ENCODE results near the gene ZNF236.

ZNF236 gene

DNA sequence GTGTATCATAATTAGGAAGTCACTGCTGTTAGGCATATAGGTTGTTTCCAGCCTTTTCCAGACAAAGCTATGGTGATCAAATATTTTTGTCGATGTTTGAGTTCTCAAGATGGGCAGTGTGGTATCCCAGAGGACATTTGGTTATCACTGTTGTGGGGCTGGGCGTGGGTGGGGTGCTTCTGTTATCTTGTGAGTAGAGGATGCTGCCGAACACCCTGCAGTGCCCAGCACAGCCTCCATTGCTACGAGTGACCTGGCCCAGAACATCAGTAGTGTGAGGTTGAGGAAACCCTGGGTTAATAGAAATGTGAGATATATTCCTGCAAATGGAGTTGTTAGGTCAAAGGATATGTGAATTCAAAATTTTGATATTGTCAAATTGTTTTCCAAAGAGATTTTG lies 33.2 kb downstream of the ZNF236 start:
- DNase-seq (ENCODE audit: extremely low read depth in 1 of 2, low read depth in 1 of 2): no peak

DNA sequence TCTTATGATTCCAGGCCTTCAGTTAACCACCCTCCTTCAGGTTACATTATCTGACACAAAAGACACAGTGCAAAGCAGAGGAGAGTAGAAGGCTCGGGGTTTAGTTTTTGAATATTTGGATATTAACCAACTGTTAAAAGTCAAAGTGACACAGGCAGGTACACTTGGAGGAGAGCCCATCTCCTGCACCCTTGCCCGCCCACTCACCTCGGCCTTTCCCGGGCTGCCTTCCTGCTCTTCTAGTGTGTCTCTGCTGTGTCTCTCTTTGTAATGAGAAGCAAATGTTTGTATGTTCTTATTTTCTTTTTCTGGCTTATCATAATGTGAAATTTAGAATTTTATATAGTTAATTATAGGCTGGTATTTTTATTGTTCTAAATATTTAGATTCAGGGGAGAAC lies 35.1 kb downstream of the ZNF236 start:
- DNase-seq (ENCODE audit: extremely low read depth in 1 of 2, low read depth in 1 of 2): no peak

DNA sequence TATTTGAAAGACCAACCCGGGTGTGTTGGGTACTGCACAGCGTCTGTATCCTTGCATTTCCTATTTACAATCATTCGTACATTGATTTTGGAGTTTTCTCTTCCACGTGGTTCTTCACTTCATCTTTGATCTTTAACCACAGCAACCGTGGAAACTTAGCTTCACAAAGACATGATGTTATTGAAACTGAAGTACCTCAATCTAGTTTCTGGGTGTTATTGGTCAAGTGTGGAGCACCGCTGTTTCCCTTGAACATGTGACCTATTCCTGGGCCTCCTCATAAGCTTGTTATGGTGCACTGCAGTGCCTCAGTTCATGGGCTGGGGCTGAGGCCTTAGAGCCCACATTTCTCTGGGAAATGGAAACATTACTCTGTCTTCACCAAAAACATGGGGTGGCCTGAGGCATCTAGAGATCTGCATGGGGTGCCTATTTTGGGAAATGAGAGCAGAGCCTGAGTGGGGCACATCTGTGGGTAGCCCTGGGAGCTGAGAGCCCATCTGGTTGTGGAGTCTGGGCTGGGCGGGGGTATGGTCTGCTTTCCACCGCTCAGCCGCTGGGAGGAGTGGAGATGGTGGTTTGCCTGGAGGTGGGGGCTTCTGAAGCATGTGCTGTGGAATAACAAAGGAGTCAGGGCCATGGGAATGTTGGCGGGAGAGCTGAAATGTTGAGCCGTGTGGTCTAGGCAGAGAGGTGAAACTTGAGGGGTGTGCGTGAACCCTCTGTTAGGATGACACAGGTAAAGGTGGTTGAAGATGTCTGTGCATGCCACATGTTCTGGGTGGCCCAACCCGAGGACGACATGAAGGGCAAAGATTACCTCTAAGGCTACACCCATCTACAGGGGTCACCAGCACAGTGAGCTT lies 37.4 kb downstream of the ZNF236 start:
- no peak for DNase-seq (ENCODE audit: extremely low read depth in 1 of 2, low read depth in 1 of 2)

DNA sequence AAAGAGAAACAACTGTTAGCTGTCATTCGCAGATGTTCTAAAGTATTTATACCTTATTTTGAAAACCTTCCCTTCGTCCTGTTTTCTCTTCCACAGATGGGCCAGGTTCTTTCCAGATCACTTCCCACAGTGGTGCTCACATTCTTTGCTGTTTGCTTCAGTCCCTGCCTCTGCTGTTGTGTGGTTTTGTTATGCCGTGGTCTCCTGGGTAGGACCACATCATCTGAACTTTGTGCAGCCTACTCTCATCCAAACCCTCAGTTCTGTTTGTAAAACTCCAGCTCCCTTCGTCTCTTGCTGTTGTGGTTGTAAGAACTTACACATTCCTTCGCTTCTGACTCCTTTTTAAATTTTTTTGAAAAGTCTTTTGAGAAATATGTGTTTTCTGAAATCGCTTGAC lies 38.1 kb downstream of the ZNF236 start:
- no peak for DNase-seq (ENCODE audit: extremely low read depth in 1 of 2, low read depth in 1 of 2)

DNA sequence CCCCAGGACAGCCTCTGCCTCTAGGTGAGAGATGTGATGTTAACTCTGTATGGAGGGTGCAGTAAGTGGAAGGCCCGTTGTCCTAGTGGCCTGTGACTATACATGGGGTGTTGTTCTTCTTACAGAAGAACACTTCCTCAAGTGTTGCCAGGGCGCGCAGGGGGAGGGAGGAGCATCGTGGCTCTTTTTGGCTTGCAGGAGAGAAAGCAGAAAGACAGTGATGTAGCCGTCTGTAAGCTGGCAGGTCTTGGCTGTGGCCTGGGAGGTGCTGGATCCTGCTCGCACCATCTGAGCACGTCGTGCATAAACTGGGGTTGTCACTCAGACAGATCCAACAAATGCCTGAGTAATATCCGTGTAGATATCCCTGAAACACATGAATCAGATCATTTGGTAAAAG lies 44.3 kb downstream of the ZNF236 start:
- no peak for DNase-seq (ENCODE audit: extremely low read depth in 1 of 2, low read depth in 1 of 2)

GRCh38 chr18:76873311-76873710 lies 51.0 kb downstream of the ZNF236 start:
- DNase-seq (ENCODE audit: extremely low read depth in 1 of 2, low read depth in 1 of 2): no peak

DNA sequence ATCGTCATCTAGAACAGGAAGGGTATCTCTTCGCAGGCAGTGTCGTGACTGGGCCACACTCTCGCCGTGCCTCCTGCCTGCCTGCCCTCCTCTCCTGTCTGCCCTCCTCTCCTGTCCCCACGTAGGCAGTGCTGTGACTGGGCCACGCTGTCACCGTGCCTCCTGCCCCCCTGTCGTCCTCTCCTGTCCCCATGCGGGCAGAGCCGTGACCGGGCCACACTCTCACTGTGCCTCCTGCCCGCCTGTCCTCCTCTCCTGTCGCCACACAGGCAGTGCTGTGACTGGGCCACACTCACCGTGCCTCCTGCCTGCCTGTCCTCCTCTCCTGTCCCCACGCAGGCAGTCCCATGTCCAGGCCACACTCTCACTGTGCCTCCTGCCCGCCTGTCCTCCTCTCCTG lies 51.4 kb downstream of the ZNF236 start:
- DNase-seq (ENCODE audit: extremely low read depth in 1 of 2, low read depth in 1 of 2): no peak

GRCh38 chr18:76874642-76875389 lies 52.5 kb downstream of the ZNF236 start:
- DNase-seq (ENCODE audit: extremely low read depth in 1 of 2, low read depth in 1 of 2): no peak

DNA sequence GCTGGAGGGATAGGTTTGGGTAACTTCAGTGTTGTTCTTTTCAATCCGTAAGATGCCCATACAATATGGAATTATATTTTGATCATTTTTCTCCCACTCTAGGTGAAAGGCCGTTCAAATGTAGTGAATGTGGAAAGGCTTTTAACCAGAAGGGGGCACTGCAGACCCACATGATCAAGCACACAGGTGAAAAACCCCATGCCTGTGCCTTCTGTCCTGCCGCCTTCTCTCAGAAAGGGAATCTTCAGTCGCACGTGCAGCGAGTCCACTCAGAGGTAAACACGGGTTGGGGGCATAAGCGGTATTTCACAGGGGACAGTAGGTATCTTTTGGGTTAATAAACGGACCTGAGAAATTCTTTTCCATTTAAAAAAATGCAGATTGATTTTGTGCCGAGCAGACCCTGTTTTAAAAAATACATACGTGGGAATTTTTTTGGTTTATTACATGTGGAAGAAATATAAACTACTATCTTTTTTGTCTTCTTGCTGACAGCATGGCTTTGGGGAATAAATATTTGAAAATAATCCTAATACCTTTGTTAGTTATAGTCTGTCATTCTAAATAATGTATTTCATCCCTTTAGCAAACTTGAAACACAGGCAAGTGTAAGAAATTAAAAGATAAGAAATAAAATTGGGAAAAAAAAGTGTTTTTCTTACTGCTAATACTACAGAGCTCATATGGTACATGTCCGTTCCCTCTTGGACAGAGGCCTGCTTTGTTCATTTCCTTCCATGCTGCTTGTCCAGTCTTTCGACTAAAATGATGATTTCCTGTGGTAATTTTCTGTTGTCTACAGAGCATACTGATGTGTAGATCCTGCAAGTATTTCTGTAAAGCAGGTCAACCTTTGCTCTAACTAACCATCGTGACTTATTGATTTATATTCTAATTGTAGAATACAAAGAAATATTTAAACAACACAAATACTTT lies 53.3 kb downstream of the ZNF236 start:
- no peak for DNase-seq (ENCODE audit: extremely low read depth in 1 of 2, low read depth in 1 of 2)

DNA sequence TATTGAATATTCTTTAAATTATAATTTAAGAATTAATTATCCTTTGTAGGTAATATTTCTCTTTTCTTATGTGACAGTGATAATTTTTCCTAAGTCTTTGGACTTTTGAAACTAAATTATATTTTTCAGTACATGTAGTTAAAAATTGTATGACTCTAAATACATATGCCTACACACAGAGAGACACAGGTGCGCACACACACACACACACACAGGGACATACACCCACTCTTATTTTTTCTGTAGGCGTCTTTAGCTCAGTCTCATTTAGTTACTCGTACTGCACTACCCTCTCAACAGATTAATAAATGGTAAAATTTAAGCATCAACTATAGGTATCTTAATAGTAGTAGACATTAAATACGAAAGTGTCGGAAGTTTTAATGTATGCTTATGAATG lies 56.1 kb downstream of the ZNF236 start:
- DNase-seq (ENCODE audit: extremely low read depth in 1 of 2, low read depth in 1 of 2): no peak

DNA sequence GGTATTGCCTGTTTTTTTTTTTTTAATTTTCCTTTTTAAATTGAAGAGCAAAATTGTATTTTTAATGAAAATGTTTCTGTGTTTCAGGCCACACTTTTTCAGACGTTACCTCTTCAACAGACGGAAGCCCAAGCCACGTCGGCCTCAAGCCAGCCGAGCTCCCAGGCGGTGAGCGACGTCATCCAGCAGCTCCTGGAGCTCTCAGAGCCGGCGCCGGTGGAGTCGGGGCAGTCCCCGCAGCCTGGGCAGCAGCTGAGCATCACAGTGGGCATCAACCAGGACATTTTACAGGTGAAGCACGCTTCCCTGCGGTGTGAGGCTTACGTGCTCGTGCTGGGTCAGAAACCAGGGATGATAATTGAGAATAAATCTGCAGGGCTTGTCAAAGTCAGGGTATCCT lies 57.7 kb downstream of the ZNF236 start:
- DNase-seq (ENCODE audit: extremely low read depth in 1 of 2, low read depth in 1 of 2): no peak

- no peak for DNase-seq (ENCODE audit: extremely low read depth in 1 of 2, low read depth in 1 of 2)
Measured at GRCh38 chr18:76881744-76882143, 59.4 kb downstream of the ZNF236 start.

DNA sequence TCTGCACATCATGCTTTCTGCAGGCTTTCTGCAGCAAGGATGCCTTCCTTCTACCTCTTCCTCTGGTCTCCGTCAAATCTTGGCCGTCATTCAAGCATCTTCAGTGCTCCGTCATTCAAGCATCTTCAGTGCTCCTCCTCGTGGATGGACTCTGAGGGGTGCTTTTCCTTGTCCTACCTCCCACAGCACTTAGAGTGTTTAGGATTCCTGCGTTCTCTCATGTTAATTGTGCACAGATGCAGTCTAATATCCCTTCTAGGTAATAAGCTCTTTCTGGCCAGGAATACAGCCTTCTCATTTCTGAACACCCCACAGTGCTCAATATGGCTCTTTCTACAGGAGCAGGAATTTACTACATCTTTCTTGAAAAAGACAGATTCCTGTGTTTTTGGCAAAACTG lies 59.8 kb downstream of the ZNF236 start:
- no peak for DNase-seq (ENCODE audit: extremely low read depth in 1 of 2, low read depth in 1 of 2)

GRCh38 chr18:76885001-76885400 lies 62.6 kb downstream of the ZNF236 start:
- no peak for DNase-seq (ENCODE audit: extremely low read depth in 1 of 2, low read depth in 1 of 2)

DNA sequence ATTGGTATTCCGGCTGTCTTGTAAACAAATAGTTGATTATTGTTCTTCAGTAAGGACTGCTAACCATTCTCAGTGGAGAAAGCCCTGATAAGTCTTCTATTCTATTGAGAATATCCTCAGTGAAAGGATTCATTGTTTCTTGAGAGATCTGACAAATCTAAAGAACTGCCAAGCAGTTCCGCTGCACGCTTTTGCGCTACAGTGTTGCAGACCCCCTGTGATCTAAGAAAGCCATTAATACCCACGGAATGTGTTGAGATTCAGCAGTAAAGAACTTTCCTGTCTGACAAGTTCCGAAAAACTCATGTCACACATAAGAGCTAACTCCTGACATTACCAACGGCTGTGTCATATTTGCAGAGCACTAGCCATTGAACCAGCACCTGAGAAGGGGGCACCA lies 63.8 kb downstream of the ZNF236 start:
- no peak for DNase-seq (ENCODE audit: extremely low read depth in 1 of 2, low read depth in 1 of 2)

DNA sequence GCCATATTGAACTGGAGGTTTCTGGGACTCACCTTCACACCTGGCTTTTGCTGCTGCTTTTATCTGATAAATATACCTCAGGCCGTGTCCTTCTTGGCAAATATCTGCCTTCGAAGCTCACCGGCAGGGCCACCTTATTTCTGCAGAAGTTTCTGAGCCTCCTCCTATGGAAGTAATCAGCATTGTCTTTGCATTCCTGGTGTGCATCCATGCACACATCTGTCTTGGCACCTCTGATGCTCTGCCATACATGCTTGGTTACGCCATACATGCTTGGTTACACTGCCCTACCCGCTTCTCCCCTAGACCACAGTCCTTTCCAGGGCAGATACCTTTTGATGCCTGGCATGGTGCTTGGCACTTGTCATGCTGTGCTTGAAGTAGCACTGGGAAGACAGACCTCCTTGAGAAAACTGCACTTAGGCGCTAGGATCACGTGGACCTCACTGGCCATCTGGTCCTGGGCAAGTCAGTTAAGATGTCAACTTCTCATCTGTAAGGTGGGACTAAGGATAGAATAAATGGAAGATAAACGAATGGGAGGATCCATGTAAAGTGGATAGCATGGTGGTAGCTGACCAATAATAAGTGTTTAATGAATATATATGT lies 66.8 kb downstream of the ZNF236 start:
- DNase-seq (ENCODE audit: extremely low read depth in 1 of 2, low read depth in 1 of 2): no peak

DNA sequence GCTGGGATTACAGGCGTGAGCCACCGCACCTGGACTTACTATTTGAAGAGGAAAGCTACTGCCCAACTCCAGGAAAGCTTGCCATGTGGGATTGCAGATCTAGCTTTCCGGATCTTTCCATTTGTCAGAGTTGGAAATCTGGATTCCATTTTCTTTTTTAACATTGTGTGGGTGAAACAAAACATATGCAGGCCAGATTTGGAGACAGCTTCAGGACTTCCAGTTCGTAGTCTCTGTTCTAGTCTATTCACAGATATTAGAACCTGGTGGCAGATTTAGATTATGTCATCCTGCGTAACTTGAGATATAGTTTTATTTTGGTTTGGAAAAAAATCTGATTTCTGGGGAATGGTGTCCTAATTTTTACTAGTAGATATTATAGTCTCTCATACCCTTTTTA lies 70.5 kb downstream of the ZNF236 start:
- no peak for DNase-seq (ENCODE audit: extremely low read depth in 1 of 2, low read depth in 1 of 2)

GRCh38 chr18:76894566-76895346 lies 72.4 kb downstream of the ZNF236 start:
- no peak for DNase-seq (ENCODE audit: extremely low read depth in 1 of 2, low read depth in 1 of 2)

DNA sequence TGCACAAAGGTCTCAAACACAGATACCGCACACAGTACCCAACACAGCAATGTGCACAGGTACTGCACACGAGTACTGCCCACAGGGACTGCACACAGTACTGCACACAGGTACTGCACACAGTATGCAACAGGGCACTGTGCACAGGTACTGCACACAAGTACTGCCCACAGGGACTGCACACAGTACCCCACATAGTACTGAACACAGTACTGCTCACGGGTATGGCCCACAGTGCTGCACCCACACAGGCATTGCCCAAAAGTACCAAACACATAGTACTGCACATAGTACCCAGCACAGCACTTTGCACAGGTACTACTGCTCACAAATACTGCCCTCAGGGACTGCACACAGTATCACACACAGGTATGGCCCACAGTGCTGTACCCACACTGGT lies 73.1 kb downstream of the ZNF236 start:
- no peak for DNase-seq (ENCODE audit: extremely low read depth in 1 of 2, low read depth in 1 of 2)

DNA sequence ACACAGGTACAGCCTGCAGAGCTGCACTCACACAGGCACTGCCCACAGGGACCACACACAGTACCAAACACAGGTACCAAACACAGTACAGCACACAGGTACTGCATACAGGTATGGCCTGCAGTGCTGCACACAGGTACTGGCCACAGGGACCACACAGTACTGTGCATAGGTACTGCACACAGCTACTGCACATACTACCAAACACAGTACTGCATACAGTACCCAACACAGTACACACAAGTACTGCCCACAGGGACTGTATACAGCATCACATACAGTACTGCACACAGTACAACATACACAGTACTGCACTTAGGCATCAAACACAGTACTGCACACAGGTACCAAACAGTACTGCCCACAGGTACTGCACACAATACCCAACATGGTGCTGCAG lies 74.3 kb downstream of the ZNF236 start:
- DNase-seq (ENCODE audit: extremely low read depth in 1 of 2, low read depth in 1 of 2): no peak
